Neural cell (in vitro differentiated cells): ENCODE data around the gene GSTO2.

ENCODE experiments used
- CTCF ChIP-seq: fragments of 450-650 bp; IDR thresholded peaks from 2 replicates; pipeline ENCODE4 v1.5.1; 2014; ENCODE audit warnings: antibody characterized with exemption, mild to moderate bottlenecking, moderate library complexity; ENCODE audit not compliant: poor library complexity, severe bottlenecking
- EP300 ChIP-seq: fragments of 450-650 bp; conservative IDR thresholded peaks from 2 replicates; pipeline ENCODE4 v1.6.1; 2014; ENCODE audit warnings: antibody characterized with exemption, mild to moderate bottlenecking, moderate library complexity; ENCODE audit not compliant: poor library complexity, severe bottlenecking
- POLR2AphosphoS5 ChIP-seq: IDR thresholded peaks from 2 replicates; pipeline ENCODE4 v1.6.1; 2012

DNA sequence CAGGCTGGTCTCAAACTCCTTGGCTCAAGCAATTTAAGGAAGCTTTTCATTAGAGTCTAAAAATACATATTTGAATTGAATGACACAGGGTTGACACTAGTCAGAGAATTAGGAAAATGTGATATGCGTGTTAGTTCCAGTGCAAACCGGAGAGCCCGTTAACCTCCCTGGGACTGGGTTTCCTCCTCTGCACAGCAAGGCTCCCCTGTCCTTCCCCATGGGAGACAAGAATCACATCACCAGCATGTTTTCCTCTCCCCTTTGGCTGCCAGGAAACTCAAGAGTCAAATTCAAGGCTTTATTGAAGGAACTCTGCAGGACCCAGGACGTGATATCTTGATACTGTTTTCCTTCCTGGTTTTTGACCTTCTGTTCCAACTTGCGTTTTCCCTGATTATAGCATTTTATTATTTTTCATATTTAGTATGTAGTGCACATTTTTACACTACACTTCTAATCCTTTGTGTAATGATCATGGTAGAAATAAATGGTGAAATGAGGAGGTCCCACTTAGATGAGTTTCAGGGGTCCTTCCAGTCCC, 24.9 kb downstream of the GSTO2 start:
- TF ChIP-seq CTCF (no peak), POLR2AphosphoS5 (no peak), EP300 (no peak)
